ENCODE data around the gene MRPS30. TPM values are rescaled to one million over a fixed set of nuclear protein-coding genes. Genes with fewer than 3 reads are reported as not detected.
A peak's percentile ranks its signal among the peaks of the same experiment; 100 is the strongest.

MRPS30 gene
- total RNA-seq, 1 donor from 2014 or later: 52.9 TPM

GRCh38 chr5:44794371-44794770 lies 14.4 kb upstream of the MRPS30 start:
- H3K27ac Mint-ChIP-seq: no peak overlapping the region
- H3K36me3 Mint-ChIP-seq: peaks cover 10% of the 10 kb centered on the region
- no peak overlapping the region for H3K4me3 Mint-ChIP-seq
- no peak for TF ChIP-seq CTCF (conservative IDR thresholded peaks at IDR 0.05)
- DNase-seq (ENCODE audit: extremely low spot score, unreplicated experiment): no peak
- H3K9me3 Mint-ChIP-seq: peaks cover 28% of the 10 kb centered on the region
- H3K4me1 Mint-ChIP-seq (ENCODE audit: unreplicated experiment): no peaks in the 10 kb centered on the region
- H3K27me3 Mint-ChIP-seq: no peaks in the 10 kb centered on the region

- Mint-ChIP-seq H3K27me3 (no peaks in the 10 kb centered on the region), H3K4me3 (no peak overlapping the region), H3K9me3 (peaks cover 28% of the 10 kb centered on the region), H3K36me3 (peaks cover 10% of the 10 kb centered on the region), H3K4me1 (ENCODE audit: unreplicated experiment) (no peaks in the 10 kb centered on the region), H3K27ac (no peak overlapping the region)
- TF ChIP-seq CTCF (conservative IDR thresholded peaks at IDR 0.05): no peak
- no peak for DNase-seq (ENCODE audit: extremely low spot score, unreplicated experiment)
Observed at GRCh38 chr5:44795496-44795895, 13.3 kb upstream of the MRPS30 start.

- Mint-ChIP-seq H3K36me3 (peaks cover 10% of the 10 kb centered on the region), H3K4me1 (ENCODE audit: unreplicated experiment) (no peaks in the 10 kb centered on the region), H3K27me3 (no peaks in the 10 kb centered on the region), H3K27ac (no peak overlapping the region), H3K9me3 (peaks cover 21% of the 10 kb centered on the region), H3K4me3 (no peak overlapping the region)
- TF ChIP-seq CTCF (conservative IDR thresholded peaks at IDR 0.05): no peak
- no peak for DNase-seq (ENCODE audit: extremely low spot score, unreplicated experiment)
Observed at GRCh38 chr5:44797841-44798240, 10.9 kb upstream of the MRPS30 start.

GRCh38 chr5:44801992-44802391 lies 6.8 kb upstream of the MRPS30 start:
- Mint-ChIP-seq H3K27me3 (no peaks in the 10 kb centered on the region), H3K9me3 (peaks cover 13% of the 10 kb centered on the region)
- no peak for DNase-seq (ENCODE audit: extremely low spot score, unreplicated experiment)

GRCh38 chr5:44806608-44807007 lies 2.1 kb upstream of the MRPS30 start:
- Mint-ChIP-seq H3K4me1 (ENCODE audit: unreplicated experiment) (peaks cover 28% of the 10 kb centered on the region), H3K4me3 (no peak overlapping the region), H3K36me3 (peaks cover 9% of the 10 kb centered on the region), H3K27me3 (no peaks in the 10 kb centered on the region), H3K9me3 (no peaks in the 10 kb centered on the region), H3K27ac (no peak overlapping the region)
- TF ChIP-seq CTCF (conservative IDR thresholded peaks at IDR 0.05): no peak
- no peak for DNase-seq (ENCODE audit: extremely low spot score, unreplicated experiment)

More at GRCh38 chr5:44801992-44802391, 6.8 kb upstream of the MRPS30 start:
- Mint-ChIP-seq H3K4me3 (no peak overlapping the region), H3K36me3 (peaks cover 5% of the 10 kb centered on the region), H3K27ac (no peak overlapping the region), H3K4me1 (ENCODE audit: unreplicated experiment) (peaks cover 4% of the 10 kb centered on the region)
- no peak for TF ChIP-seq CTCF (conservative IDR thresholded peaks at IDR 0.05)

GRCh38 chr5:44807269-44807668 lies 1.5 kb upstream of the MRPS30 start:
- TF ChIP-seq CTCF (conservative IDR thresholded peaks at IDR 0.05): no peak
- Mint-ChIP-seq H3K36me3 (peaks cover 9% of the 10 kb centered on the region), H3K27me3 (no peaks in the 10 kb centered on the region), H3K27ac (no peak overlapping the region), H3K4me1 (ENCODE audit: unreplicated experiment) (peaks cover 30% of the 10 kb centered on the region), H3K9me3 (no peaks in the 10 kb centered on the region), H3K4me3 (peak overlapping the region; percentile 47)
- DNase-seq (ENCODE audit: extremely low spot score, unreplicated experiment): no peak
